Tibial artery (tissue), 4 donors: ENCODE results near the gene AGFG1.

ENCODE experiments used
- DNase-seq, 2 donors: peaks; one replicate each; pipeline ENCODE4 v3.0.0-alpha.2; 2019
- H3K27ac ChIP-seq, 2 donors: fragments of 200-600 bp; sonication (generic) in 1 of 2; 1 replicate in 1 of 2; 2 replicates in 1 of 2; pipeline ENCODE4 v1.5.1; 2018 to 2019; ENCODE audit warnings: mild to moderate bottlenecking in 1 of 2
- H3K27me3 ChIP-seq, 2 donors: fragments of 200-600 bp; sonication (generic) in 1 of 2; one replicate each; pipeline versions ENCODE4 v1.5.1 to v1.6.0; 2016 to 2019
- H3K36me3 ChIP-seq, 3 donors: fragments of 200-600 bp; sonication (generic) in 2 of 3; one replicate each; pipeline ENCODE4 v1.5.1; 2016 to 2019; ENCODE audit warnings: mild to moderate bottlenecking in 2 of 3
- H3K4me1 ChIP-seq, 4 donors: fragments of 200-600 bp; sonication (generic) in 2 of 4; 1 replicate in 3 of 4; 2 replicates in 1 of 4; pipeline ENCODE4 v1.5.1; 2016 to 2019
- H3K4me3 ChIP-seq, 2 donors: fragments of 200-600 bp; sonication (generic) in 1 of 2; 1 replicate in 1 of 2; 2 replicates in 1 of 2; pipeline ENCODE4 v1.5.1; 2018 to 2019; ENCODE audit warnings: mild to moderate bottlenecking in 2 of 2
- H3K9me3 ChIP-seq, 3 donors: fragments of 200-600 bp; sonication (generic) in 1 of 3; one replicate each; pipeline ENCODE4 v1.5.1; 2016 to 2019
- CTCF ChIP-seq, 2 experiments: fragments of 200-600 bp in 1 of 2; fragments of 450-650 bp in 1 of 2; IDR thresholded peaks; one replicate each; pipeline ENCODE4 v1.5.1; 2017 to 2019; ENCODE audit warnings: antibody characterized with exemption in 2 of 2, mild to moderate bottlenecking in 1 of 2, moderate library complexity in 1 of 2
- intact Hi-C: fragments of 100-400 bp; cut with DNase I; formaldehyde crosslinking; loops from one replicate; pipeline ENCODE4 v1.15.0; 2023; ENCODE audit warnings: low total_unique reads

AGFG1 gene

GRCh38 chr2:227486688-227487087 lies 14.7 kb downstream of the AGFG1 start:
- no peak for TF ChIP-seq CTCF (IDR thresholded peaks at IDR 0.05)
- peaks cover 0 to 38% (median 9%) of the 10 kb centered on the region in 4 donors for H3K4me1 ChIP-seq
- H3K36me3 ChIP-seq, result no peaks in the 10 kb centered on the region
- no peak for DNase-seq
- peaks cover 0 to 11% (median 0%) of the 10 kb centered on the region in 3 donors for H3K9me3 ChIP-seq
- no peaks in the 10 kb centered on the region for H3K27me3 ChIP-seq
- no peak overlapping the region for H3K27ac ChIP-seq
- intact Hi-C loops, result no loop called here
- no peak overlapping the region for H3K4me3 ChIP-seq

GRCh38 chr2:227488045-227488444 lies 16.1 kb downstream of the AGFG1 start:
- Histone ChIP-seq H3K27me3 (no peaks in the 10 kb centered on the region), H3K4me3 (no peak overlapping the region), H3K36me3 (peaks cover 0 to 11% (median 0%) of the 10 kb centered on the region in 3 donors), H3K4me1 (peaks cover 0 to 30% (median 7%) of the 10 kb centered on the region in 4 donors), H3K27ac (no peak overlapping the region), H3K9me3 (peaks cover 0 to 11% (median 0%) of the 10 kb centered on the region in 3 donors)
- intact Hi-C loops, result no loop called here
- TF ChIP-seq CTCF (IDR thresholded peaks at IDR 0.05), result no peak
- DNase-seq, result no peak

GRCh38 chr2:227491386-227491785 lies 19.4 kb downstream of the AGFG1 start:
- no peak overlapping the region for H3K4me3 ChIP-seq

GRCh38 chr2:227493524-227493923 lies 21.6 kb downstream of the AGFG1 start:
- Histone ChIP-seq H3K9me3 (no peaks in the 10 kb centered on the region), H3K27ac (no peak overlapping the region), H3K36me3 (peaks cover 11 to 20% (median 15%) of the 10 kb centered on the region in 3 donors), H3K4me1 (peaks cover 0 to 5% (median 3%) of the 10 kb centered on the region in 4 donors), H3K4me3 (no peak overlapping the region), H3K27me3 (no peaks in the 10 kb centered on the region)
- intact Hi-C loops, result no loop called here
- no peak for DNase-seq
- TF ChIP-seq CTCF (IDR thresholded peaks at IDR 0.05), result no peak

More at GRCh38 chr2:227491386-227491785, 19.4 kb downstream of the AGFG1 start:
- DNase-seq, result no peak
- Histone ChIP-seq H3K27me3 (no peaks in the 10 kb centered on the region), H3K4me1 (peaks cover 0 to 18% (median 4%) of the 10 kb centered on the region in 4 donors), H3K27ac (no peak overlapping the region), H3K36me3 (peaks cover 11 to 20% (median 15%) of the 10 kb centered on the region in 3 donors), H3K9me3 (no peaks in the 10 kb centered on the region)
- no peak for TF ChIP-seq CTCF (IDR thresholded peaks at IDR 0.05)
- intact Hi-C loops, result no loop called here

- peaks cover 0 to 4% (median 0%) of the 10 kb centered on the region in 4 donors for H3K4me1 ChIP-seq
- peaks cover 9 to 20% (median 15%) of the 10 kb centered on the region in 3 donors for H3K36me3 ChIP-seq
- H3K27me3 ChIP-seq, result no peaks in the 10 kb centered on the region
- no peak for DNase-seq
- intact Hi-C loops, result no loop called here
- H3K4me3 ChIP-seq, result no peak overlapping the region
- H3K9me3 ChIP-seq, result no peaks in the 10 kb centered on the region
- H3K27ac ChIP-seq, result no peak overlapping the region
- TF ChIP-seq CTCF (IDR thresholded peaks at IDR 0.05), result no peak
Observed at GRCh38 chr2:227497158-227497557, 25.2 kb downstream of the AGFG1 start.
